ENCODE data around the gene TXNRD2. TPM values are rescaled to one million over a fixed set of nuclear protein-coding genes. Genes with fewer than 3 reads are reported as not detected.
A peak's percentile ranks its signal among the peaks of the same experiment; 100 is the strongest.

TXNRD2 gene
- 10 to 100 TPM in 2 of 4 donors, 1 to 10 TPM in 2; 8.0 to 11.3 (median 10.4) TPM for total RNA-seq

DNA sequence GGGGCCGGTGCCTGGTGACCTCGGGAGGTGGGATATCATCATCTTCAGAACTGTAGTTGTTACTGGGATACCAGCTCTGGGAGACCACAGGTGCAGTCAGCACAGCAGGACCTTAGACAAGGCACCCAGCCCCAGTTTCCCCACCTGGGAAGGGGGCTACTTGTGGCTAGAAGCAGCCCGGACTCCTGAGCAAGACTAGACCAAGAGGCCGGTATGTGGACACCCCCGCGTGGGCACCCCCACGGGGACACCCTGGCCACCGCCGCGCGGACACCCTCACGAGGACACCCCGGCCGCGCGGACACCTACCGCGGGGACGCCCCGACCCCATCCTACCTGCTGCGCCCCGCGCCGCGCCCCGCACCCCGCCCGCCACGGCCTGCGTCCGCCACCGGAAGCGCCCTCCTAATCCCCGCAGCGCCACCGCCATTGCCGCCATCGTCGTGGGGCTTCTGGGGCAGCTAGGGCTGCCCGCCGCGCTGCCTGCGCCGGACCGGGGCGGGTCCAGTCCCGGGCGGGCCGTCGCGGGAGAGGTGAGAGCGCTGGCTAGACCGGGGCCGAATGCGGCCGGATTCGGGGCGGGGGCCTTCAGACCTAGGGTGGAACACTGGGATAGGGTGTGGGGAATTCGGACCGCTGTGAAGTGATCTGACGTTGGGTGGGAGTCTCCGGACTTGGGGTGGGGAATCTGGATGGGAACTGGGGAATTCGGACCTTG is at the start of gene TXNRD2, which contains the start of gene COMT:
Gene TXNRD2, minus strand, starts transcription at position 454 of the 718 bp plus-strand sequence. Its CDS starts 15 bp downstream, at position 439.
Gene COMT, plus strand, starts transcription at position 408 of the 718 bp plus-strand sequence. CDS start 20,755 bp downstream, outside the sequence.
- Histone ChIP-seq H3K9me3 (no peaks in the 10 kb centered on the region), H3K4me1 (peaks cover 25 to 60% (median 27%) of the 10 kb centered on the region in 3 donors), H3K27me3 (no peaks in the 10 kb centered on the region), H3K4me3 (peak within 1 kb of the TSS; percentile 65 to 97 (median 86)), H3K27ac (peak within 1 kb of the TSS; percentile 92 to 97 (median 94)), H3K36me3 (no peaks in the 10 kb centered on the region)
- peak in 2 of 4 donors; percentile 45 to 56 for TF ChIP-seq POLR2A (IDR thresholded peaks at IDR 0.05)
- TF ChIP-seq, protein P1, sequence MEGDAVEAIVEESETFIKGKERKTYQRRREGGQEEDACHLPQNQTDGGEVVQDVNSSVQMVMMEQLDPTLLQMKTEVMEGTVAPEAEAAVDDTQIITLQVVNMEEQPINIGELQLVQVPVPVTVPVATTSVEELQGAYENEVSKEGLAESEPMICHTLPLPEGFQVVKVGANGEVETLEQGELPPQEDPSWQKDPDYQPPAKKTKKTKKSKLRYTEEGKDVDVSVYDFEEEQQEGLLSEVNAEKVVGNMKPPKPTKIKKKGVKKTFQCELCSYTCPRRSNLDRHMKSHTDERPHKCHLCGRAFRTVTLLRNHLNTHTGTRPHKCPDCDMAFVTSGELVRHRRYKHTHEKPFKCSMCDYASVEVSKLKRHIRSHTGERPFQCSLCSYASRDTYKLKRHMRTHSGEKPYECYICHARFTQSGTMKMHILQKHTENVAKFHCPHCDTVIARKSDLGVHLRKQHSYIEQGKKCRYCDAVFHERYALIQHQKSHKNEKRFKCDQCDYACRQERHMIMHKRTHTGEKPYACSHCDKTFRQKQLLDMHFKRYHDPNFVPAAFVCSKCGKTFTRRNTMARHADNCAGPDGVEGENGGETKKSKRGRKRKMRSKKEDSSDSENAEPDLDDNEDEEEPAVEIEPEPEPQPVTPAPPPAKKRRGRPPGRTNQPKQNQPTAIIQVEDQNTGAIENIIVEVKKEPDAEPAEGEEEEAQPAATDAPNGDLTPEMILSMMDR (IDR thresholded peaks at IDR 0.05): no peak
- DNase-seq: no peak
- intact Hi-C loops (cut with DNase I): no loop called here
- WGBS, 2 donors: 0 to 1% methylated on average over 6 to 21 of the region's 63 CpGs

DNA sequence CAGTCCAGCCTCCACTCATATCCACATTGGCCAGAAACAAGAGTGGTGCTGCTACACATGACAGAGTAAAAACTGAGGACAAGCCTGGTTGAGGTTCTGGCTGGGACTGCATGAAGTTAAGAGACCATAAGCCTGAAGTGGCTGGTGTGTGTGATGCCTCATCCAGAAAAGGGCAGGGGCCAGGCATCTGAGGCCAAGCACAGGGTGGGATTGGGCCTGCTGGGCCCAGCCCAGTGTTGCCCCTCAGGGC is 49.7 kb upstream of the TXNRD2 start:
- H3K4me3 ChIP-seq: no peak overlapping the region
- H3K27ac ChIP-seq: peak overlapping the region in 1 of 4 donors; percentile 33
- H3K36me3 ChIP-seq: no peaks in the 10 kb centered on the region
- intact Hi-C loops (cut with DNase I): no loop called here
- no peak for DNase-seq
- no peaks in the 10 kb centered on the region for H3K9me3 ChIP-seq
- no peaks in the 10 kb centered on the region for H3K27me3 ChIP-seq
- no peak for TF ChIP-seq POLR2A (IDR thresholded peaks at IDR 0.05)
- TF ChIP-seq, protein P1 (IDR thresholded peaks at IDR 0.05): no peak
- peaks cover 9 to 52% (median 14%) of the 10 kb centered on the region in 3 donors for H3K4me1 ChIP-seq

DNA sequence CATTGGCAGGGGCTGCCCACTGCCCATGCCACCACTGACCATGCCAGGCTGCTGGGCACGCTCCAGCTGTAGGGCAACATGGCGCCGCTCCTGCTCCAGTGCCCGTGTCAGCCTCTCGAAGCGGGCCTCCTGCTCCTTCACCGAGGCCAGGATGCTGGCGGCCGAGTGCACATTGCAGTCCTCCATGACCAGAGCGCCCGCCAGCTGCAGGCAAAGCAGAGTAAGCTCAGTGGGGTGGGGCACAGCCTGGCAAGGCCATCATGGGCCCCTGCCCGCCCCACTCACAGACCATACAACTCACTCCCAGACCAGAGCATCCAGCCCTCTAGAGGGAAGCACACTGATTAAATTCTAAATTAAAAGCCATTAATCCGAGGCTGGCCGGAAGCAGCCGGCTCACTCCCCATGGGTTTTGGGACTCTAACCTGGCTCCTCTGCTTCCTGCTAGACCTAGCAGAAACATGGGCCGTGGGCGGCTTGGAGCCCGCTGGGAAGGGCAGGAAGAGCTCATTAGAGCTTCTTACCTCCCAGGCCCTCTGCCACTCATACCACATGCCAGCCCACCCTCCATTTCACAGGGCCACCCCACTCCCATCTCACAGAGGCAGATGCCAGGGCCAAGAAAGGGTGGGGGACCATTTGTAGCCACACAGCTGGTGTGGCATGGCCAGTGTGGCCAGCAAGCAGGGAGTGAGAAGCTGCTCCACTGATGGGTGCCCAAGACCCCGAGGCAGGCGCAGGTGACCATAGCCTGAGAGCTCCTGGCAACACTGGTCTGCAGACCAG is 49.2 kb upstream of the TXNRD2 start:
- Histone ChIP-seq H3K27me3 (no peaks in the 10 kb centered on the region), H3K9me3 (no peaks in the 10 kb centered on the region), H3K4me1 (peaks cover 14 to 55% (median 16%) of the 10 kb centered on the region in 3 donors), H3K27ac (peak overlapping the region in 1 of 4 donors; percentile 33), H3K4me3 (no peak overlapping the region), H3K36me3 (no peaks in the 10 kb centered on the region)
- no peak for TF ChIP-seq POLR2A (IDR thresholded peaks at IDR 0.05)
- TF ChIP-seq, protein P1 (IDR thresholded peaks at IDR 0.05): no peak
- no peak for DNase-seq
- intact Hi-C loops (cut with DNase I): no loop called here
- 93 to 96% methylated on average over 3 to 14 of the region's 20 CpGs for WGBS, 2 donors

DNA sequence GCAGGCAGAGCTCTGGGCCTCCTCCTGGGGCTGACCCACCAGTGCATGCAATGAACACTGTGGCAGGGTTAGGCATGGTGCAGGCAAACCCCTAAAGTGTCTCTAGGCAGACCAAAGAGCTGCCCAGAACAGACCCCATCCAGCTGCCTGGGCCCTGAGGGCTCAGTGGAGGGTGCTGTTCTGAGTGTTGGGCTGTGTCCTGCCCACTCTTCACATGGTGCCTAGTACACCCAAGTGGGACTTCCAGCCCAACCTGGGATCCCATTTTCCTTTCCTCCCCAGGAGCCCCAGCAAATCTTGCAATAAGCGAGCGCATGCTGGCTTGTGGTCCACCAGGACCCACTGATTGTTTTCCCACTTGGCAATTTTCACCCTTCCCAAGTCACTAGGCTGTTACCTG is 48.6 kb upstream of the TXNRD2 start:
- no peak for DNase-seq
- Histone ChIP-seq H3K9me3 (no peaks in the 10 kb centered on the region), H3K4me1 (peaks cover 16 to 55% (median 19%) of the 10 kb centered on the region in 3 donors), H3K27ac (no peak overlapping the region), H3K4me3 (no peak overlapping the region), H3K27me3 (no peaks in the 10 kb centered on the region), H3K36me3 (no peaks in the 10 kb centered on the region)
- no CpG with 5 or more reads among the region's 2 CpGs for WGBS, 2 donors
- intact Hi-C loops (cut with DNase I): no loop called here
- no peak for TF ChIP-seq POLR2A (IDR thresholded peaks at IDR 0.05)
- TF ChIP-seq, protein P1 (IDR thresholded peaks at IDR 0.05): no peak

DNA sequence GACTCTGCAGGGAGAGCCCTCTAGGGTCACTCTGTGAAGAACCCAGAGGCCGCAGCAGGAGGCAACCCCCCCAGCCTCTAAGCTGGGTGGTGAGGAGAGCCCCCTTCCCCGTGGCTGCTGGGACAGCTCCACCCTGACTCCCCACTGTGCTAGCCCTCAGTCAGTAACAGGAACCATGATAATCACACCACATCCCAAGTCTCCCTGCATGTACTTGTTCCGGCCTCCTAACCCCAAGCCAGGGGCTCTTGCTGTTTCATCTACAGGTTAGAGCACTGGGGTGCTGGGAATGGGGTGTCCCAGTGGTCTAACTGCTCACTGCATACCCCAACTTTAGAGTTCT is 48.1 kb upstream of the TXNRD2 start:
- 88% methylated on average over 3 of the region's 3 CpGs; no CpG with 5 or more reads in 1 of the 2 donors for WGBS, 2 donors
- DNase-seq: no peak
- Histone ChIP-seq H3K4me1 (peaks cover 19 to 55% (median 24%) of the 10 kb centered on the region in 3 donors), H3K36me3 (no peaks in the 10 kb centered on the region), H3K27me3 (no peaks in the 10 kb centered on the region), H3K9me3 (no peaks in the 10 kb centered on the region), H3K27ac (no peak overlapping the region), H3K4me3 (no peak overlapping the region)
- TF ChIP-seq, protein P1 (IDR thresholded peaks at IDR 0.05): no peak
- TF ChIP-seq POLR2A (IDR thresholded peaks at IDR 0.05): no peak
- intact Hi-C loops (cut with DNase I): no loop called here
